GM12878 (cell line): ENCODE results near the gene ZNF467. TPM values are rescaled to one million over a fixed set of nuclear protein-coding genes. Genes with fewer than 3 reads are reported as not detected.

Experiments
- ATAC-seq: fragments of 200-7000 bp; cut with Tn5 transposase; 3 replicates; pipeline ENCODE4 v1.9.1; 2020; ENCODE audit warnings: mild to moderate bottlenecking, moderate library complexity
- BruUV-seq: library from RNA; stranded (reverse); fragments of 400-500 nt; replicated peaks from 2 replicates; lab custom pipeline; 2021; lab: Mats Ljungman, UMichigan
- CTCF ChIA-PET: fragments of 300-600 bp; sonication (Branson Sonifier 250); formaldehyde crosslinking; extraction: SDS; loops from one replicate; lab custom pipeline; 2021; ENCODE audit warnings: inconsistent platforms; lab: Yijun Ruan, JAX
- POLR2A ChIA-PET: fragments of 350-600 bp; formaldehyde crosslinking; extraction: SDS; loops from one replicate; lab custom pipeline; 2021; ENCODE audit warnings: inconsistent platforms; lab: Charles Lee
- RAD21 ChIA-PET: fragments of 300-600 bp; sonication (Branson Sonifier 250); formaldehyde crosslinking; loops from one replicate; lab custom pipeline; 2023; ENCODE audit warnings: antibody characterized with exemption; ENCODE audit not compliant: unreplicated experiment; lab: Charles Lee
- SMC1A ChIA-PET: fragments of 300-600 bp; sonication (Branson Sonifier 250); formaldehyde crosslinking; loops from one replicate; lab custom pipeline; 2023; ENCODE audit not compliant: unreplicated experiment, uncharacterized antibody; lab: Charles Lee
- DNase-seq: peaks from one replicate; pipeline ENCODE4 v3.0.0-alpha.2; 2011; ENCODE audit warnings: low read depth, low spot score
- FAIRE-seq: peaks from 3 replicates; lab custom pipeline; 2011; peaks lifted over from hg19 to GRCh38; lab: Jason Lieb, UNC
- H2AFZ ChIP-seq: 2 replicates; pipeline ENCODE4 v1.6.0; 2011; ENCODE audit warnings: low read depth, low read length, control low read depth; ENCODE audit not compliant: control insufficient read depth
- H3K27ac ChIP-seq: 2 replicates; pipeline ENCODE4 v1.5.1; 2011; ENCODE audit warnings: control low read depth; ENCODE audit not compliant: control insufficient read depth, insufficient read depth
- H3K27me3 ChIP-seq, 2 experiments: replicated peaks in 1 of 2; 2 replicates each; pipeline versions ENCODE4 v1.6.0 to v1.6.1; 2011; ENCODE audit warnings: low read length in 1 of 2; ENCODE audit not compliant: control insufficient read depth in 2 of 2, insufficient read depth in 2 of 2
- H3K36me3 ChIP-seq, 2 experiments: 2 replicates each; pipeline ENCODE4 v1.5.1; 2011; ENCODE audit warnings: low read length in 1 of 2; ENCODE audit not compliant: control insufficient read depth in 2 of 2, insufficient read depth in 2 of 2
- H3K4me1 ChIP-seq: 2 replicates; pipeline ENCODE4 v1.6.1; 2011; ENCODE audit warnings: mild to moderate bottlenecking, low read length, moderate library complexity, mixed read lengths; ENCODE audit not compliant: control insufficient read depth, insufficient read depth
- H3K4me2 ChIP-seq: 2 replicates; pipeline ENCODE4 v1.6.0; 2011; ENCODE audit warnings: control low read depth; ENCODE audit not compliant: control insufficient read depth, insufficient read depth
- H3K4me3 ChIP-seq: fragments of 200-600 bp; sonication (generic); 2 replicates; pipeline ENCODE4 v1.5.1; 2016
- H3K79me2 ChIP-seq: 2 replicates; pipeline ENCODE4 v1.6.0; 2011; ENCODE audit warnings: low read length; ENCODE audit not compliant: control insufficient read depth, insufficient read depth
- H3K9ac ChIP-seq: 2 replicates; pipeline ENCODE4 v1.8.0; 2011; ENCODE audit warnings: low read length, control low read depth, mixed read lengths; ENCODE audit not compliant: control insufficient read depth, insufficient read depth
- H3K9me3 ChIP-seq: replicated peaks from 3 replicates; pipeline ENCODE4 v1.5.1; 2011; ENCODE audit warnings: mild to moderate bottlenecking, low read length; ENCODE audit not compliant: control insufficient read depth, insufficient read depth
- H4K20me1 ChIP-seq: 2 replicates; pipeline ENCODE4 v1.6.0; 2011; ENCODE audit not compliant: control insufficient read depth, insufficient read depth
- CBX3 ChIP-seq: fragments of 200-600 bp; sonication (generic); IDR thresholded peaks from 2 replicates; pipeline ENCODE4 v1.6.1; 2016; ENCODE audit warnings: low read depth, borderline replicate concordance
- IRF3 ChIP-seq: fragments of 450-650 bp; IDR thresholded peaks from 2 replicates; pipeline ENCODE4 v1.6.1; 2014; ENCODE audit warnings: mild to moderate bottlenecking
- KLF5 ChIP-seq: fragments of 450-650 bp; IDR thresholded peaks from 2 replicates; pipeline ENCODE4 v1.6.1; 2014; ENCODE audit warnings: mild to moderate bottlenecking; ENCODE audit not compliant: partially characterized antibody
- SIN3A ChIP-seq: IDR thresholded peaks from 2 replicates; pipeline ENCODE4 v1.6.1; 2012; ENCODE audit warnings: low read depth, low read length, improper control_type of control experiment
- TCF3 ChIP-seq: IDR thresholded peaks from 2 replicates; pipeline ENCODE4 v1.6.1; 2012; ENCODE audit warnings: low read depth, mild to moderate bottlenecking, low read length, borderline replicate concordance; ENCODE audit not compliant: insufficient read depth
- ZBTB11 ChIP-seq: fragments of 450-650 bp; formaldehyde crosslinking; IDR thresholded peaks from 2 replicates; pipeline ENCODE4 v1.5.0; 2022; ENCODE audit warnings: mild to moderate bottlenecking, missing genetic modification characterization
- ZNF274 ChIP-seq: IDR thresholded peaks from one replicate; pipeline ENCODE4 v1.8.0; 2011; ENCODE audit not compliant: insufficient read length, insufficient read depth
- WGBS: methylation state at CpG from one replicate; pipeline ENCODE4 v1.1.6; 2016; ENCODE audit warnings: low lambda C conversion rate; ENCODE audit not compliant: insufficient replicate concordance, insufficient coverage; ENCODE audit errors: missing lambda C conversion rate; 5-methylcytosine and 5-hydroxymethylcytosine counted together
- in situ Hi-C: fragments of 300-500 bp; cut with MboI; formaldehyde crosslinking; loops from 9 replicates; pipeline ENCODE4 v1.14.3; 2018; ENCODE audit warnings: mixed read lengths
- intact Hi-C: fragments of 100-400 bp; cut with micrococcal nuclease; formaldehyde crosslinking; loops from one replicate; pipeline ENCODE4 v1.14.2; 2022; ENCODE audit not compliant: unreplicated experiment
- polyA plus RNA-seq, 11 experiments: library from polyadenylated mRNA; depleted of rRNA in 4 of 11; unstranded in 6 of 11; stranded (reverse) in 5 of 11; fragments of >200 nt; fragmentation: Nextera tagmentation in 4 of 11; fragmentation: Illumina TruSeq in 1 of 11; extraction: Ambion mirVana in 4 of 11; extraction: Trizol in 1 of 11; gene quantifications; 1 replicate in 1 of 11; 2 replicates in 10 of 11; pipeline versions ENCODE4 v1.2.1 to v1.2.3, GENCODE V29; 2011 to 2016; ENCODE audit warnings: inconsistent platforms in 2 of 11, missing spikeins in 2 of 11, low read depth in 1 of 11
- total RNA-seq, 4 experiments: library from RNA; depleted of rRNA in 3 of 4; stranded (reverse); fragments of >200 nt in 3 of 4; fragmentation: Illumina TruSeq in 1 of 4; extraction: Trizol in 1 of 4; gene quantifications; 2 replicates each; pipeline versions ENCODE4 v1.2.1 to v1.2.3, GENCODE V29; 2013 to 2021

ZNF467 gene
- total and polyA plus RNA-seq, 10 of the 15 experiments (the other 5 are each of a cell fraction or from before 2014, with no cell fraction given): not detected

DNA sequence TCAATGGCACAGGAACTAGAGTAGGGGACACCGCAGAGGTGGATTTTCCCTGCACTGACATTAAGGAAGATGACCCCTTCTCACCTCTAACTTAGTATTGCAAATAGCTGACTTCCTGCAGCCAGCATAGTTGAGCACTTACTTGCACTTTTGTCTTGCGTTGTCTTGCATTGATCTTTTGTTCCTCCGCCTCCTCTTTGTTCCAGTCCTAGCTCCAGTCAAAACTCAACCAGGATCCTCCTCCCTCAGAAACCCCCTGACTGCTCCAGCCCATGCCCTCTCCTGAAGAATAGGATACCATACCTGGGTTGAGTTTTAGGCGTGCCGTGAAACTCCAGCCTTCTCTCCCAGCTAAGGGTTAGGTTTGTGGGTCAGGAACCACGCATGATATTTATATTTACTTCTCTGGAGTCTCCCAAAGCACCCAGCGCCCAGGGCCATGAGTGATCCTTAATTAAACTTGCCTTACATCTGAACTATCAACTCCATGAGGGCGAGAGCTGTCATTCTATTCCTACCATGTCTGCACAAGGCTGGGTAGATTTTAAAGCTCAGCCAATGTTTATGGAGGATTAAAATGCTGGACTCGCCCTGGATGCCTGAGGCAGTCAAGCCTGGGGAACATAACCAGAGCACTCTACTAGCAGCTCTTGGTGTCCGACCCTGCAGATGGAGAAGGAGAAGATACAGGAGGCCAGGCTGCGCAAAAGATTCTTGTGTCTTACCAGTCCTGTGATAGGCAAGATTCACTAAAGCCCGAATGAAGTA is 14.1 kb downstream of the ZNF467 start:
- H3K36me3 ChIP-seq: no peaks in the 10 kb centered on the region
- DNase-seq (no peak), ATAC-seq (no peak)
- no peak overlapping the region for H3K4me3 ChIP-seq
- no peaks in the 10 kb centered on the region for H3K9me3 ChIP-seq
- no peak overlapping the region for H3K9ac ChIP-seq
- RAD21 ChIA-PET: interaction anchor here (1.4 kb wide), 1 partner anchor 97 kb away, joined by 4 read pairs; no protein-coding TSS in a partner anchor
- H4K20me1 ChIP-seq: no peaks in the 10 kb centered on the region
- no peaks in the 10 kb centered on the region for H3K27me3 ChIP-seq
- WGBS: 43% methylated on average over 12 of the region's 12 CpGs
- H3K27ac ChIP-seq: no peak overlapping the region
- no peaks in the 10 kb centered on the region for H3K79me2 ChIP-seq
- BruUV-seq: no TSS peak
- no peak for TF ChIP-seq KLF5
- no peak for TF ChIP-seq IRF3
- no peak for TF ChIP-seq TCF3
- TF ChIP-seq CBX3: no peak
- TF ChIP-seq SIN3A: no peak
- TF ChIP-seq ZBTB11 (CRISPR knock-in tag): no peak
- no peak for TF ChIP-seq ZNF274
- TF ChIP-seq, all 136 proteins: peak for 0
- no peak overlapping the region for H3K4me2 ChIP-seq
- in situ Hi-C loops: no loop called here
- no peak for FAIRE-seq
- ChIA-PET POLR2A (no interaction called here), SMC1A (no interaction called here), CTCF (no interaction called here)
- no peak overlapping the region for H2AFZ ChIP-seq
- intact Hi-C loops: no loop called here
- H3K4me1 ChIP-seq: no peaks in the 10 kb centered on the region
